ENCODE results near the gene RBCK1. TPM values are rescaled to one million over a fixed set of nuclear protein-coding genes. Genes with fewer than 3 reads are reported as not detected.

Gene RBCK1
- total RNA-seq, 1 experiment from 2014 or later = 96.6 TPM

DNA sequence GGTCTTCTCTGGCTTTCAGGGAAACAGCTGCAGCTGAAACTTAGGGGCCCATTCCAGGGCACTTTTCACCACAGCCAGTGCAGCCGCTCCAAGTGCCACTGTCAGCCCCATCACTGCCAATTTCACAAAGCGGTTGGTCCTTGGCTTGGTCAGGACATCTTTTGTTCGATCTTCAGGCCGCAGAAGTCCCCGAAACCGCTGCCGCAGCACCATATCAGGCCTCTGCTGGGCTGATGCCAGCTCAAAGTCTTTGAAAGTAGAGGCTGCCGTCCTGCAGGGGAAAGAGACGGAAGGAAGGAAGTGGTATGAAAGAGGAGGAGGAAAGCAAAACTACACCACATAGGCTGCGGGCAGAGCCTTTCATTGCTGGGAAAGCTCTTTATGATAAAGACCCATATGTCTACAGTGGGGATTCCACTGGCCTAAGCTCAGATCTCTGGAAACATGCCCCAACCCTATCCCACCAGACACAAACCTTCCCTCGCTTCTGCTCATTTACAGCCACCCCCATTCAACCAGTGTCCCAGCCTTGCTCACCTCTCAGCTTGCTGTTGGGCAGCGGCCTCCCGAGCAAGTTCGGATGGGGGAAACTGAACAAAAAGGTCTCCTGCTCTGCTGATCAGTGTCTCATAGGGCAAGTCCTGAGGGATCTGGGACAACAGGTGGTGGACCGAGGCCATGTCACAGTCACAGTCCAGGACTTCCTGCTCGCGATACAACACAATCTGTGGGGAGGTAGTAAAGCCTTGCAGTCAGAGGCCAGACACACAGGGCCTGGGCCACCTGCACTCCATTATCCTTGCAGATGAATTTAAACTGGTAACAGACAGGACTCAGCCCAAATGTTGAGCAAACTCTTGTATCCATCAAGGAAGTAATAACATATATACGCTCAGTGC, 30.7 kb downstream of the RBCK1 start:
- no peak overlapping the region for H3K4me3 ChIP-seq (ENCODE audit: low read length)
- H3K4me1 ChIP-seq (ENCODE audit: low read length) = peaks cover 21% of the 10 kb centered on the region
- peak overlapping the region; percentile 33; the same call in 1 of the 2 replicates for H3K27ac ChIP-seq (ENCODE audit: low read length)
- no peak overlapping the region for H3K4me2 ChIP-seq (ENCODE audit: low read depth, low read length, poor library complexity, severe bottlenecking)
- H3K27me3 ChIP-seq (ENCODE audit: low read length) = no peaks in the 10 kb centered on the region
- no peaks in the 10 kb centered on the region for H3K9me2 ChIP-seq (replicated peaks; ENCODE audit: insufficient read depth, low read length)
- no peaks in the 10 kb centered on the region for H3K9me3 ChIP-seq (ENCODE audit: low read length)
- H3K36me3 ChIP-seq (ENCODE audit: insufficient read depth, low read length) = peaks cover 30% of the 10 kb centered on the region; the same call in 1 of the 2 replicates
- H2AFZ ChIP-seq (ENCODE audit: low read length) = no peak overlapping the region
- H4K20me1 ChIP-seq (ENCODE audit: insufficient read depth, low read depth, low read length) = no peaks in the 10 kb centered on the region
- H3K79me2 ChIP-seq (ENCODE audit: low read length) = no peaks in the 10 kb centered on the region
- no peak overlapping the region for H3K9ac ChIP-seq (ENCODE audit: low read length)
- no peak for DNase-seq

DNA sequence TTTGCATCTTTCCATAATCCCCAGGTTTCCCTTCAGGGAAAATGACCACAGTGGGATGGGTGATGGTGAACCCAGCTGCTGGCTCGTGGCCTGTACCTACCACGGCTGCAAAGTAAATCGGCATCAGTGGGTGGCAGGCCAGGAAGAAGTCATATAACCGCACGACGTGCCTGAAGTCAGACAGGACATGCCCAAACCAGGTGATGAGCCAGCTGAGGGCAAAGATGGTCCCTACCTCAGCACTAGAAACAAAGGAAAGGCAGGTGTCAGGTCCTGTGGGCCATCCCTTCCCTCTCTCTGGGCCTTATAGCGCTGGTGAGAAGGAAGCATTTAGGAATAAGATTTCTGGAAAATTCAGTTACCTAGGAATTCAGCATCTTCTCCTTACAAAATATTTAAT, 32.0 kb downstream of the RBCK1 start:
- DNase-seq = no peak
- H3K36me3 ChIP-seq (ENCODE audit: insufficient read depth, low read length) = peaks cover 37% of the 10 kb centered on the region; the same call in 1 of the 2 replicates

DNA sequence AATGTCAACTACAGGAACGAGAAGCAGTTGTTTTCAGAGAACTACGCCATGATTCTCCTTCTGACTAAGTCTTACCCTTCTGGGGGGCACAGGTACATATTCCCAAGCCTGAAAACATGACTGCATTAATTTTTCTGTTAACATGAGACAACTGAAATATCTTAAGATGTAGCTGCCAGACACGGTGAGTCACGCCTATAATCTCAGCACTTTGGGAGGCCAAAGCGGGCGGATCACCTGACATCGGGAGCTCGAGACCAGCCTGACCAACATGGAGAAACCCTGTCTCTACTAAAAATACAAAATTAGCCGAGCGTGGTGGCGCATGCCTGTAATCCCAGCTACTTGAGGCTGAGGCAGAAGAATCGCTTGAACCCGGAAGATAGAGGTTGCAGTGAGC, 32.5 kb downstream of the RBCK1 start:
- Histone ChIP-seq H2AFZ (ENCODE audit: low read length) (no peak overlapping the region), H3K4me3 (ENCODE audit: low read length) (no peak overlapping the region), H3K36me3 (ENCODE audit: insufficient read depth, low read length) (peaks cover 37% of the 10 kb centered on the region; the same call in 1 of the 2 replicates), H4K20me1 (ENCODE audit: insufficient read depth, low read depth, low read length) (no peaks in the 10 kb centered on the region), H3K27ac (ENCODE audit: low read length) (no peak overlapping the region), H3K4me1 (ENCODE audit: low read length) (peaks cover 16% of the 10 kb centered on the region), H3K9ac (ENCODE audit: low read length) (no peak overlapping the region), H3K4me2 (ENCODE audit: low read depth, low read length, poor library complexity, severe bottlenecking) (no peak overlapping the region), H3K27me3 (ENCODE audit: low read length) (no peaks in the 10 kb centered on the region), H3K9me2 (replicated peaks; ENCODE audit: insufficient read depth, low read length) (no peaks in the 10 kb centered on the region), H3K79me2 (ENCODE audit: low read length) (peaks cover 3% of the 10 kb centered on the region; the same call in 1 of the 2 replicates), H3K9me3 (ENCODE audit: low read length) (no peaks in the 10 kb centered on the region)
- no peak for DNase-seq

More for the DNA sequence above, 32.0 kb downstream of the RBCK1 start:
- Histone ChIP-seq H3K27me3 (ENCODE audit: low read length) (no peaks in the 10 kb centered on the region), H3K4me1 (ENCODE audit: low read length) (peaks cover 16% of the 10 kb centered on the region), H3K27ac (ENCODE audit: low read length) (no peak overlapping the region), H3K4me2 (ENCODE audit: low read depth, low read length, poor library complexity, severe bottlenecking) (no peak overlapping the region), H3K4me3 (ENCODE audit: low read length) (no peak overlapping the region), H2AFZ (ENCODE audit: low read length) (no peak overlapping the region), H3K79me2 (ENCODE audit: low read length) (0 out of 2 replicates have a peak, but pooled peaks cover 3% of the 10 kb centered on the region), H4K20me1 (ENCODE audit: insufficient read depth, low read depth, low read length) (no peaks in the 10 kb centered on the region), H3K9ac (ENCODE audit: low read length) (no peak overlapping the region), H3K9me3 (ENCODE audit: low read length) (no peaks in the 10 kb centered on the region), H3K9me2 (replicated peaks; ENCODE audit: insufficient read depth, low read length) (no peaks in the 10 kb centered on the region)

DNA sequence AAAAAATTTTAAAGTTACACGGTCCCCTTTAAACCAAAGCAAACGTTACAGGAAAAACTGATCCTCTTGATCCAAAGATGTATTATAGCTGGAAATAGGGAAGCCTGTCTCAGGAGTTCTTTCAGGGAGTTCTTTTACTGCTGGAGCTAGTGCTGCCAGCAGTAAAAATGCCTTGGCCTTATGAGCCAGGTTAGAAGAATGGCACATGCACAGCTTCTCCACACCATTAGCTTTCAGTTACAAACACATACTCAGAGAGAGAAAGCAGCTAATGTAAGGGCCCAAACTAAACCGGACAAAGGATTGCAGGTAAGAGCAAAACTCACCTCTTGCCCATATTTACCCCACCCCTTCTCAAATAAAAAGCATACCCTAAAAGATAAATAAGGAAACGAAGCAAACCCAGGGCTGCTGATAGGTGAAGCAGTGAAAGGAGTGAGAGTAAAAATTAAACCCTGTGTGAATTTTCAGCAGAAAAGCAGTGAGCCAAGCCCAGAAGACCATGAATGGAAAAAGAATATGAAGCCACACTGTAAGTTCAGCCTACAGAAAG, 35.2 kb downstream of the RBCK1 start:
- Histone ChIP-seq H3K79me2 (ENCODE audit: low read length) (peaks cover 19% of the 10 kb centered on the region), H3K4me1 (ENCODE audit: low read length) (peaks cover 7% of the 10 kb centered on the region), H3K36me3 (ENCODE audit: insufficient read depth, low read length) (peaks cover 29% of the 10 kb centered on the region), H3K4me2 (ENCODE audit: low read depth, low read length, poor library complexity, severe bottlenecking) (no peak overlapping the region), H3K9me2 (replicated peaks; ENCODE audit: insufficient read depth, low read length) (no peaks in the 10 kb centered on the region), H3K4me3 (ENCODE audit: low read length) (no peak overlapping the region), H3K27ac (ENCODE audit: low read length) (no peak overlapping the region), H2AFZ (ENCODE audit: low read length) (no peak overlapping the region), H3K9ac (ENCODE audit: low read length) (no peak overlapping the region), H4K20me1 (ENCODE audit: insufficient read depth, low read depth, low read length) (peaks cover 4% of the 10 kb centered on the region; the same call in 1 of the 2 replicates), H3K27me3 (ENCODE audit: low read length) (no peaks in the 10 kb centered on the region), H3K9me3 (ENCODE audit: low read length) (no peaks in the 10 kb centered on the region)
- no peak for DNase-seq

DNA sequence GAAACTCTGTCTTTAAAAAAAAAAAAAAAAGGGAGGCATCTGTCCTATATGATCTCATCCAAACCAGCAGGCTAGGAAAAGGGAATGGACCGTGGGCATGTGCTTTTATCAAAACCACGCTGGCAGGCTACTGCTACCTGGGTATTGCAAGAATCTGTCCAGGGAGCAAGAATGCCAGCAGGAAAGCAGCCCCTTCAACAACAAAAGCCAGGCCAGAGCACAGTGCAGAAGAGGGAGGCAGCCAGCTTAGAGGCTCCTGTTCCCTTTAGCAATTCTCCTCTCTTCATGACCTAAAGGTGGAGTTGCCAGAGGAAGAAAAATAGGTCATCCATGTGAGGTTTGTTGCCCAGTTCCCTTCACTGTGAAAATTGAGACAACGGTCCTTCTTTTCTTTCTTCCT, 36.0 kb downstream of the RBCK1 start:
- Histone ChIP-seq H3K79me2 (ENCODE audit: low read length) (peaks cover 25% of the 10 kb centered on the region), H3K9me3 (ENCODE audit: low read length) (no peaks in the 10 kb centered on the region), H3K36me3 (ENCODE audit: insufficient read depth, low read length) (peaks cover 25% of the 10 kb centered on the region), H4K20me1 (ENCODE audit: insufficient read depth, low read depth, low read length) (peaks cover 4% of the 10 kb centered on the region; the same call in 1 of the 2 replicates), H3K4me3 (ENCODE audit: low read length) (no peak overlapping the region), H3K4me2 (ENCODE audit: low read depth, low read length, poor library complexity, severe bottlenecking) (no peak overlapping the region), H3K27me3 (ENCODE audit: low read length) (no peaks in the 10 kb centered on the region), H3K27ac (ENCODE audit: low read length) (no peak overlapping the region), H3K9me2 (replicated peaks; ENCODE audit: insufficient read depth, low read length) (no peaks in the 10 kb centered on the region), H3K9ac (ENCODE audit: low read length) (no peak overlapping the region), H3K4me1 (ENCODE audit: low read length) (no peaks in the 10 kb centered on the region; the same call in 1 of the 2 replicates), H2AFZ (ENCODE audit: low read length) (no peak overlapping the region)
- DNase-seq = no peak

DNA sequence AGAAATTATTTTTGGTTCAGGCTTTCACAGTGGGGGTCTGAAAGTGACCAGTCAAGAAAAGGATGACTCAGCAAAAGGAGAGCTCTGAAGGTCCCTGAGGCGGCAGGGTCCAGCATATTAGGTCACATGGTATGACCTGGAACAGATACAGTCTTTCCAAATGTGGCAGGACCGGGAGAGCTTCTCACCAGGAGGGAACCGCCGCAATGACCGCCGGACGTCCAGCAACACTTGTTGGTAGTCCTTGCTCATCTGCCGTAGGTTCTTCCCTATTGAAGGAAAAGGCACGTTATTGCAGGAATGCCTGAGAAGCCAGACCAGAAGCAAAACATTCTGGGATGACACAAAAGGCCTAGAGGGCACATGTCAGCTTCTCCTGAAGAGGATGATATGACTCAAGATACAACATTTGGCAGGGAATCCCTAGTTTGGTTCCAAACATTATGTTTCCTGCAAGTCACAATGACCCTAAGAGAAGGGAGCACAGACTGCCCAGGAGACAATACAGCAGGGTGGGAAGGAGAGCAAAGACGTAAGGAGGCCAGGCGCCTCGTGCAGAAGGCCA, 36.8 kb downstream of the RBCK1 start:
- no peak overlapping the region for H2AFZ ChIP-seq (ENCODE audit: low read length)
- no peak overlapping the region for H3K4me2 ChIP-seq (ENCODE audit: low read depth, low read length, poor library complexity, severe bottlenecking)
- H3K36me3 ChIP-seq (ENCODE audit: insufficient read depth, low read length) = peaks cover 25% of the 10 kb centered on the region
- no peak overlapping the region for H3K27ac ChIP-seq (ENCODE audit: low read length)
- peaks cover 8% of the 10 kb centered on the region; the same call in 1 of the 2 replicates for H4K20me1 ChIP-seq (ENCODE audit: insufficient read depth, low read depth, low read length)
- no peaks in the 10 kb centered on the region for H3K9me3 ChIP-seq (ENCODE audit: low read length)
- H3K4me1 ChIP-seq (ENCODE audit: low read length) = no peaks in the 10 kb centered on the region
- no peak for DNase-seq
- no peak overlapping the region for H3K9ac ChIP-seq (ENCODE audit: low read length)
- H3K4me3 ChIP-seq (ENCODE audit: low read length) = no peak overlapping the region
- H3K9me2 ChIP-seq (replicated peaks; ENCODE audit: insufficient read depth, low read length) = no peaks in the 10 kb centered on the region
- H3K79me2 ChIP-seq (ENCODE audit: low read length) = peaks cover 32% of the 10 kb centered on the region
- no peaks in the 10 kb centered on the region for H3K27me3 ChIP-seq (ENCODE audit: low read length)

DNA sequence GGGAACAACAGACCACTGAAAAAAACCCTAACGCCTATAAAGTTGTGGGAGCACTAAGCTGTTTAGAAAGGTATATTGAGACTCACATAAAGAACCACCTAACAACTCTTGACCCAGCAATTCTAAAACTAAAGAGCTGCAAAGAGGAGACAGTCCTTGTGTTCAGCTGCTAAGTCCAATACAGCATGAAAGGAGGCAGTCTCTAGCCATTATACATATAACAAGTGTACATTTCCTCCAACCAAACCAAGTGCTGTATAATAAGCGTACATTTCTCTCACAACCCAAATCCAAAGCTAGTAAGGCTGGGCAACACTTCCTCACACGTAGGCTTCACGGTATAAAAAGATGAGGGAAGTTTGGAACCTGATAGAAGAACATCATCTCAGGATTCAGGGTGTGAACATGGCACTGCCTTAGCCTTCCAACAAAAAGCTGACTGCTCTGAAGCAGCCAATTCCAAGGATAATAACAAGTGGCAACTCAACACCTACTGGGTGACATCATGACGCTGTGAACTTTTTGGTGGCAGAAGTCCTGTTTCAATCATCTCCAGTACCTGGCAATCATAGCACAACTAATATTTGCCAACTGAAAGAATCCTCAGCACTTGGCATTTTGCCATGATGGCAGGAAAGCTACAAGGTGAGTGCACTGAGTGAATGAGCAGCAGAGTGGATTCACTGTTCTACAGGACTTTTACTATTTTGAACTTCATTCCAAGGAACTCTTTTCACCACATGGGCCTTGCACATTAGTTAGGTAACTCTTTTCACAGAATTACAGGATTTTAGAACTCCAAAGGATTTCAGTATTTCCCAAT, 37.6 kb downstream of the RBCK1 start:
- H4K20me1 ChIP-seq (ENCODE audit: insufficient read depth, low read depth, low read length) = peaks cover 8% of the 10 kb centered on the region; the same call in 1 of the 2 replicates
- H3K9ac ChIP-seq (ENCODE audit: low read length) = no peak overlapping the region
- H3K27ac ChIP-seq (ENCODE audit: low read length) = no peak overlapping the region
- peaks cover 19% of the 10 kb centered on the region for H3K36me3 ChIP-seq (ENCODE audit: insufficient read depth, low read length)
- H3K79me2 ChIP-seq (ENCODE audit: low read length) = peaks cover 40% of the 10 kb centered on the region
- no peak overlapping the region for H3K4me3 ChIP-seq (ENCODE audit: low read length)
- no peaks in the 10 kb centered on the region for H3K27me3 ChIP-seq (ENCODE audit: low read length)
- no peaks in the 10 kb centered on the region for H3K9me3 ChIP-seq (ENCODE audit: low read length)
- no peak for DNase-seq
- no peaks in the 10 kb centered on the region for H3K9me2 ChIP-seq (replicated peaks; ENCODE audit: insufficient read depth, low read length)
- H2AFZ ChIP-seq (ENCODE audit: low read length) = no peak overlapping the region
- H3K4me1 ChIP-seq (ENCODE audit: low read length) = no peaks in the 10 kb centered on the region
- no peak overlapping the region for H3K4me2 ChIP-seq (ENCODE audit: low read depth, low read length, poor library complexity, severe bottlenecking)
